ENCODE measurements around the gene PCK2.

The PCK2 gene

DNA sequence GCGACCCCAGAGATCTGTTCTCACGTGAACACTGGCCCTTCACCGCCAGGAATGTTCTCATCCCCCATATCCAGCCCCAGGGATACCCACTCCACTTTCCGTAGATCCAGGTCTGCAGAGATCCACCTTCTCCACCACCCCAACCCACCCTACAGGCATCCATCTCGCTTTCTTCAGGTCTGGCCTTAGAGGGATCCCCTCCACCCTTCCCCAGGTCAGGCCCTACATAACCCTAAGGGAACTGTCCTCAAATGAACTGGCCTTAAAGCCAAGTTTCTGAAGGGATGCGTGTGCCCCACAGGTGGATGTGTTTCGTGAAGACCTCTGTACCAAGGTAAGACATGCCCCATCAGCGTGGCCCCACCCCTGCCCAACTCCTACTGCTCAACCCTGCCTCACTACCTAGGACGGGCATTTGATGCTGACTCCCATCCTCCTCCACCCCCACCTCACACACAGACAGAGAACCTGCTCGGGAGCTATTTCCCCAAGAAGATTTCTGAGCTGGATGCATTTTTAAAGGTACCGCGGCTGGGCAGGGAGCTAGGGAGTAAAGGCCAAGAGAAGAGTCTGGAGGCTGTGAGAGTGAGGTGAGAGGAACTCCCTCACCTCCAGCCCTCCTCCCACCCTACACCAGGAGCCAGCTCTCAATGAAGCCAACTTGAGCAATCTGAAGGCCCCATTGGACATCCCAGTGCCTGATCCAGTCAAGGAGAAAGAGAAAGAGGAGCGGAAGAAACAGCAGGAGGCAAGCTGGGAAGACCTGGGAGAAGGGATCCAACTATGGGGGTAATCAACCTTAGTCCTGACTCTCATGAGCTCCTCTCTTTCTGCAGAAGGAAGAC lies 42.8 kb downstream of the PCK2 start:
- no peak for DNase-seq (ENCODE audit: low spot score)

DNA sequence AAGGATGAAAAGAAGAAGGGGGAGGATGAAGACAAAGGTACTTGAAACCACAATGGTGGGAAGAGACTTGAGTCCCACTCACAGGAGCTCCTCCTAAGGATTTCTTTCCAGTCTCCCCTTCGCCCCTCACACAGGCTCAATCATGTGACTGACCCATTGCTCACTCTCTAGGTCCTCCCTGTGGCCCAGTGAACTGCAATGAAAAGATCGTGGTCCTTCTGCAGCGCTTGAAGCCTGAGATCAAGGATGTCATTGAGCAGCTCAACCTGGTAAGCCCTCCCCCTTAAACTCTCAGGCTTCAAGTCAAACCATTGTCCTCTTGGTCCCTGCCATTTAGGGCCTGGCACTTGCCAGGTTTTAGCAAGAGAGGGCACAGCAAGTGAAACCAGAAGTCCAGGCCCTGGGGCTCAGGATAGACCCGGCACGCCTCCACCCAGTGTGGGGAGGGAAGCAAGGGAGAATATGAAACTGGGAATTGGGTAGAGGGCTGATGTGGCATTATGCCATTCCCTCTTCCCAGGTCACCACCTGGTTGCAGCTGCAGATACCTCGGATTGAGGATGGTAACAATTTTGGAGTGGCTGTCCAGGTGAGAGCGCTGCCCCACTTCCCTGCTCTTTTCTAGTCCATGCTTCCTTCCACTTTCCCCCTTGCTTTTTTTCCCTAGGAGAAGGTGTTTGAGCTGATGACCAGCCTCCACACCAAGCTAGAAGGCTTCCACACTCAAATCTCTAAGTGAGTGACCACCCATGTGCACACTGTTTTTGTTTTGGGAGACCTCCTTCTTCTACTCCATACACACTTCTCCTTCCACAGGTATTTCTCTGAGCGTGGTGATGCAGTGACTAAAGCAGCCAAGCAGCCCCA lies 43.7 kb downstream of the PCK2 start:
- no peak for DNase-seq (ENCODE audit: low spot score)

DNA sequence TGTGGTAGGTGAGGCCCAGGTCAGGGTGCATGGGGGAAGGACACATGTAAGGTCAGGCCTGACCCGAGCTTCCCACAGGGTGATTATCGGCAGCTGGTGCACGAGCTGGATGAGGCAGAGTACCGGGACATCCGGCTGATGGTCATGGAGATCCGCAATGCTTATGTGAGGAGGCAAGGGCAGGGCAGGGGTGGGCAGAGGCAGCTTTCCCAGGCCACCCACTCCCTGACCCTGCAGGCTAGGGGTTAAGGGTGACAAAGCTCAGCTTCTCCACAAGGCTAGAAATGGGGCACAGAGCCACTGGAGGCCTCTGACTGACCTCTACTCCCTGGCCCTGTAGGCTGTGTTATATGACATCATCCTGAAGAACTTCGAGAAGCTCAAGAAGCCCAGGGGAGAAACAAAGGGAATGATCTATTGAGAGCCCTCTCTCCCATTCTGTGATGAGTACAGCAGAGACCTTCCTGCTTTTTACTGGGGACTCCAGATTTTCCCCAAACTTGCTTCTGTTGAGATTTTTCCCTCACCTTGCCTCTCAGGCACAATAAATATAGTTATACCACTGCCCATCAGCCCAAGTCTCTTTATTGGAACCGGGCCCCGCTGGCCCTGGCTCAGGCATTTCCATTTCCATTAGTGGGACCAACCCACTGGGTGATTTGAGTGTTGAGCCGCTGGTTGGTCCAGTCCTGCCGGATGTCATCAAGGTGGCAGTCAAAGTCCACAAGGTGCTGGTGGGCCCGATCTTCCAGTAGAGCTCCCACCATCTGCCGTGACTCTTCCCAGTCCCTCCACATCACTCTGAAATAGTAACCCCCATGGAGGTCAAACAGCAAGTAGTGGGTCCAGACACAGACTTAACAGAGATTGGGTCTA lies 44.5 kb downstream of the PCK2 start:
- DNase-seq (ENCODE audit: low spot score), result no peak

DNA sequence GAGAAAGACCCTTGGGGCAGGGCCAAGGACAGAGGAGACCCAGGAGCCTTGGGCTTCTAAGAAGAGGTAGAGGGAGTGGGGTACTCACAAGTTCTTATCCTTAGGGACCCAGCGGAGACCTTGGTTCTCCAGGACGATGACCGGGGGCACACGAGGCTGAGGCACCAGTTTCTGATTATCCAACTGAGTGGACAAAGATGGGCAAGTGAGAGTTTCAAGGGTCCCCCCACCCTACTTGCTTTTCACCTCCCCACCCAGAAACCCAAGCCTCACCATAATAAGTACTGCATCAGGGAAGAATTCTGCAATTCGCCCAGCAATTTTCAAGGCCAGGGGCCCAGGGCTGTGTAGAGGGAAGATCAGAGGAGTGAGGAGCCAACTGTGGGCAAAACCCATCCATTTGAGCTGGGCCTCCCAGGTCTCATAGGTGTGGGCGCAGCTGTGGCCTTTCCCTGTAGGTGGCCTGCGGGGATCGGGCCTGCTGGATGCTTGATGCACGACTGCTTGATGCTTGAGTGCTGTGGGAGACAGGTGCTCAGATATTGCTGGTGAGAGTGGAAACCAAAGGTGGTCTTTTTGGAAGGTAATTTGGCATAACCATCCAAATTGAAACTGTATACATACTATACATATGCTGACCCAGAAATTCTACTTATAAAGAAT lies 45.3 kb downstream of the PCK2 start:
- peak; percentile 21 for DNase-seq (ENCODE audit: low spot score)

DNA sequence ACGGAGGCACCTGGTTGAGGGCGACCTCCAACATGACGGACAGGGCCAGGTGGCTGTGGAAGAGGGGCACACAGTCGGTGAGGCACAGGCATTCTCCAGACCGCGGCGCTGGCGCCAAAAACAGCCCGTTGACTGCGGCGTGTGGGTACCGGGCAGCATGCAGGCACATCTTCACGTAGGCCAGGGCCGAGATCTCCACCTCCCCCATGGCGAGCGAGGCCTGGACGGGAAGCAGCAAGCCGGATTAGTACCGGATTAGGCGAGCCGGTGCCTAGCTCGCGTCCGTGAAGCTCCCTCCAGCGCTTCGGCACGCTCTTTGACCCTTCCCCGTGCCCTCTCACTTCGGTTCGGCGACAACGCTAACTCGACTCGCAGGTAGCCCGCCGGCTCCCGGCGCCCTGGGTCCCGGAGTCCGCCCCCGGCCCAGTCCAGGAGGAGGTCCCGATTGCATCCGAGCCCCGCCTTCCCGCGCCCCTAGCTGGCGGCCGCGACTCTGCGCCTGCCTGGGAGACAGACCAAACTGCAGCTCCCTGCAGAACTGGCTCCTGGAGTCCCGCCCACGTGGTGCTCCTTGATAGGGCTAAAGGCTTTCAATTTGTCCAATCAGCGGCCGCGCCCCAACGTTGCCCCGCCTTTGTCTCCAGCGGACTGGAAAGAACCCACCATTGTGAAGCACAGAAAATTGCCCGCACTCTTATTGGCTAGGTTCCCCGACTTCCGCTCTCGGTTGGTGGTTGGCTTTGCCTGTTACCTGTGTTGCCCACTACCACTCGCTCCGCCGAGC lies 47.2 kb downstream of the PCK2 start, which contains the start of gene EMC9:
TSS of gene EMC9 (minus strand) at position 495 of the 784 bp plus-strand sequence. CDS start at position 208, 287 bp downstream.
- peak; percentile 99 for DNase-seq (ENCODE audit: low spot score)

DNA sequence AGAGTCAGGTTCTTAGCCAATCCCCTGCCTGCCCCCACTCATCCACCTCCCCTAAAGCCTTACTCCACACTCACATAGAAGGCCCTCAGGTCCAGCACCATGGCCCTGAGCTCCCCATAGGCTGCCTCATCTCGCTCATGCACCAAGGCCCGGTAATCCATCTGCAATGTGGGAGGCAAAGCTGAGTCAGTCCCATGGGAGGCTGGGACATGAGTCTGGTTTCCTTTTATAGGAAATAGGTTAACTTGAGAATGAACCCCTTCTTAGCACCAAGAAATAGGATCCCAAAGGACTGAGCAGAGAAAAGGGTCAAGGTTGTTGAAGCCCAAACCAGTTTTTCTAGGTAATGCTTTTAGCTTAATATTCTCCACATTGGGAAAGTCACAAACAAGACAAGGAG lies 49.4 kb downstream of the PCK2 start:
- DNase-seq (ENCODE audit: low spot score), result no peak

DNA sequence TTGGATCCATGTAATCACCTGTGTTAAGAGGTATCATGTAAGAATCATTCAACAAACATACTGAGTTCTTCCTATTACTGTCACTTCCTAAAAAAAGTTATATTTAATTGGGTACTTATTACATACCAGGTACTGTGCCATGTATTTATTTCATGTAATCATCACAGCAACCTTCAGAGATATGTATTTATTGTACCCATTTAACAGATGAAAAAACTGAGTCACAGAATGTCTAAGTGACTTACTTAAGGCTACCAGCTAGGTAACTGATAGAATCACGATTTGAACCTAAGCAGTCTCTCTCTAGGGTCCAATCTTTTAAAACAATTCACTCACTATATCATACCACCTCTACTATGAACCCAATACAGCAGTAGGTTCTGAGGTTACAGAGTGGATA lies 50.3 kb downstream of the PCK2 start:
- DNase-seq (ENCODE audit: low spot score), result no peak

DNA sequence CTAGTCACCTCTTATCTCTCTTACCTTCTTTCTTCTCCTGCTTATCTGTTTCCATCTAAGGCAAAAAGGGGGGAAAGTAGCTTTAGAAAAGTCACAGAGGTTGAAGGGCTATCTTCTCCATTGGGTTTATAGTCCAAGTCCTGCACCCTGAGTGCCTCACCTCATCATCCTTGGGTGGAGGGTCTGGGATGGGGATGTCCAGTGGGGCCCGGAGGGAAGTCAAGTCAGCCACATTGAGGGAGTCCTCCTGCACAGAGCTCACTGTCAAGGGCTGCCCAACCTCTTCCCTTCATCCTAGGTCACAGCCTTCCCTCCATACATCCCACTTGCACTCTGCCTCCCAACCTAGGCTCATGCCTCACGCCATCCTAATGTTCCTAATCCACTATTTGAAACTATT lies 51.1 kb downstream of the PCK2 start:
- DNase-seq (ENCODE audit: low spot score), result no peak

DNA sequence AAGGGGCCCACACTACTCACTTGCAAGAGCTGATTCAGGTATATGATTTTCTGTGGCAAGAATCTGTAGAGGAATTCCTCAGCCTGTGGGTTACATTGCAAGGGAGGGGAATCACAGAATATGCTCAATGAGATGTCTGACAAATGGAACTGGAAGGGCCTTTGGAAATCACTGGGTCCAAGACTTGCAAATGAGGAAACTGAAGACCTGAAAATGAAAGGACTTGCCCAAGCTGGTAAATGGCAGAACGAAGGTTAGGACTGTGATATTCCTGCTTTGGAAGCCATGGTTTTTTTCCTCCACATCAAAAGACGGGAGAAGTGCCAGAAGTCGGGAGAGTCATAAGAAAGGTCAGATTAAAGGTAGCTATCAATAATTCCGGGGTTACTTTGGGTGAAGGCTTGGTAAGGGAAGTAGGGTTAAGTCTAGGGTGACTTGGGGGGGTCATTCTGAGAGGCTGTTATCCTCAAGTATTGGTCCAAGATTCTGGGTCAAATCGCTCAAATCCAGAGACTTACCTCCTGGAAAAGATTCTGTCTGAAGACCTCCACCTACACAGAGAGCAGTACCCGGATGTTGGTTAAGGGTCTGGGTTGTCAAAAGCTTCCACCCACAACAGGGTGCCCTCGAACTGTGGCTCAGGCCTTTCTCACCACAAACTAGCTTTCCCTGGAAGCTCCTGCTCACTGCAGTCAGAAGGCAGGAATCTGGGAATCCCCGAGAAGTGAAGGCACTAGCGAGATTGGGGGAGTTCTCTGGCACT lies 51.8 kb downstream of the PCK2 start:
- DNase-seq (ENCODE audit: low spot score), result no peak

DNA sequence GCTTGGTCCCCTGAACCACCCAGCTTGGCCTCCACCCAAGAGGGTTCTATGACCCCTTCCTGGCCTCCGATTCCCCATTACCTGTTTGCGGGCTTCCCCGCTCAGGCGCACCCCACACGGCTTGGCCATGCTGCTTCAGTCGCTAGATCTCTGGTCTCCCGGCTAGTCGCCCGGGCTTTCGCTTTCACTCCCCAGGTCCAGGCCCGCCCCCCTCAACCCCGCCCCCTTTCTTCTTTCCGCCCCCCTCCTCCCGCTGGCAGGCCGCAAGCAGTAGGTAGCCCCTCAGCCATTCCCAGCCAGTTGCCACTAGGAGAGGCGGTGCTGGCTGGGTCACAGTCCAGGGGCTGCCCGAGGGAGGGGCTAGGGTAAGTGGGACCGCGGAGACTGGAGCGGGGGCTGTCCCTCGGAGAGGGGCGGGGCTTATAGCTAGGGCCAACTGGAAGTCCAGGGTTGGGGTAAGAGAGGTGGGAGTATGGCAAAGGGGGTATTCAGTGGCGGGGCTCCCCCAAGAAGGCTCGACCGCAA lies 52.4 kb downstream of the PCK2 start, which contains the start of gene PSME2:
TSS of gene PSME2 (minus strand) at position 158 of the 525 bp plus-strand sequence. CDS start at position 129, 29 bp downstream.
- peak; percentile 88 for DNase-seq (ENCODE audit: low spot score)

DNA sequence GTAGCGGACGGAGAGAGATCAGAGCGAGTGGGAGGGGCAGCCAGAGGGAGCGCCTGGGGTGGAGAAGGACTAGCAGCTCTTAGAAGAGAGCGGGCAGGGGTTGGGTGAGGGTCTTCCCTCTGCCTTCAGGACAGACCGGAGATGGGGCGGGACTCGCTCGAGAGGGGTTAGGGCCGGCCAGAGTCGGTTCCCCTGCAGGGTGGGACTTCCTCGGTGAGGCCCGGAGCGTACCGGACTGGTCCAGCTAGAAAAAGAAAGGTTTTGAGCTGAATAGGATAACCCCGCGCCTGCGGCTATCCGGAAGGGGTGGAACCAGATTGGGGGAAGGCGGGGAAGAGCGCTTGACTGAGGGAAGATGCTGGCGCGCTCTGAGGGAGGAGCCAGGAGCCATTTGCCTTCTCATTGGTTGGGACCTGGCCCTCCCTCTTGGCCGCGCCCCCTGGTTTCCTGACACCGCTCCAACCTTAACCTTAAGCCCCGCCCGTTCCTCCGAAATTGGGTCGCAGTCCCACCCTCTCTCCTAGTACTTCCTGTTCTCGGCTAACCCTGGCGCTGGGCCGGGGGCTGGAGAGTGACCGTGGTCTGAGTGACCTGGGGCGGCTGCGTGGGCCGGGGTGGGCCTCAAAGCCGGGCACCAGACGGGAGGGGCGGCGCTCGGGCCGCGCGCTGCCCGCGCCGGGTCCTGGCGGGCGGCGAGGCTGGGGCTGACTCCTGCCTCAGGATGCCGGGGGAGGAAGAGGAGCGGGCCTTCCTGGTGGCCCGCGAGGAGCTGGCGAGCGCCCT lies 53.1 kb downstream of the PCK2 start, which contains the start of gene RNF31:
TSS of gene RNF31 (plus strand) at position 521 of the 783 bp plus-strand sequence. CDS start at position 722, 201 bp downstream.
- DNase-seq (ENCODE audit: low spot score), result peak; percentile 96

DNA sequence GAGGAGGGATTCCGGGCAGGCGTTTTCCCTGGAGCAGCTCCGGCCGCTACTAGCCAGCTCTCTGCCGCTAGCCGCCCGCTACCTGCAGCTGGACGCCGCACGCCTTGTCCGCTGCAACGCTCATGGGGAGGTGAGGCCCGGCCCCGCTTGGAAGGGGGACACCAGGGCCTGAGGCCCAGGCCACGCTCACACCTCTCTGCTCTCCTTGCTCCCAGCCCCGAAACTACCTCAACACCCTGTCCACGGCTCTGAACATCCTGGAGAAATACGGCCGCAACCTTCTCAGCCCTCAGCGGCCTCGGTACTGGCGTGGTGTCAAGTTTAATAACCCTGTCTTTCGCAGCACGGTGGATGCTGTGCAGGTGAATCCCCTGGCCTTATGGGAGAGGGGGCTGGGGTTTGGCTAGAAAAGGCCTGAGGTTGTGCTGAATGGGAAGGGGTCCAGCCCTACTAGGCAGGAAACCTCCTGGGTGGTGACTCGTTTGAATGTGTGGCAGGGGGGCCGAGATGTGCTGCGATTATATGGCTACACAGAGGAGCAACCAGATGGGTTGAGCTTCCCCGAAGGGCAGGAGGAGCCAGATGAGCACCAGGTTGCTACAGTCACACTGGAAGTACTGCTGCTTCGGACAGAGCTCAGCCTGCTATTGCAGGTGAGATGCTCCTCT lies 53.8 kb downstream of the PCK2 start:
- DNase-seq (ENCODE audit: low spot score), result no peak

DNA sequence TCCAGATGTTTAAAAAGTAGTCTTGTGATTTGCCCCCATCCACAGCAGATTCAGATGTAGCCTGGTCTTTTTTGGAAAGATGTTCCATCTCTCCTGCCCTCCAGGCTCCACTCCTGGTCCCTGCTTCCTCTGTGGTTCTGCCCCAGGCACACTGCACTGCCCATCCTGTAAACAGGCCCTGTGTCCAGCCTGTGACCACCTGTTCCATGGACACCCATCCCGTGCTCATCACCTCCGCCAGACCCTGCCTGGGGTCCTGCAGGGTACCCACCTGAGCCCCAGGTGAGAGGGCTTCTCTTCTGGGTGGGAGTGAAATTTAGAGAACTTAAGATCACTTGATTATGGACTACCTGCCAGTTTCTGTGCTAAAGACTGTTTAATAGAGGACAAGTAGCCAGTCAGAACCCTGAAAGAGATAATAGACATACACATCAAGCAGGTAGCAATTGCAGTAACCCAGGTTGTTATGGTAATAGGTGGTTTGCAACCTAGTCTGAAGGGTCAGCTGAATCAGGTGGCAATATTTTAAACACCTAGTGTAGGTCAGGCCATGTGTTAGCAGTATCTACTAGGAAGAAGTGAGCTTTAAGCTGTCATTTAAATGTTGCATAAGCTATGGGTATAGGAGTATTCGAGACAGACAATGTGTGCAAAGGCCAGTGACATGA lies 55.3 kb downstream of the PCK2 start:
- no peak for DNase-seq (ENCODE audit: low spot score)

DNA sequence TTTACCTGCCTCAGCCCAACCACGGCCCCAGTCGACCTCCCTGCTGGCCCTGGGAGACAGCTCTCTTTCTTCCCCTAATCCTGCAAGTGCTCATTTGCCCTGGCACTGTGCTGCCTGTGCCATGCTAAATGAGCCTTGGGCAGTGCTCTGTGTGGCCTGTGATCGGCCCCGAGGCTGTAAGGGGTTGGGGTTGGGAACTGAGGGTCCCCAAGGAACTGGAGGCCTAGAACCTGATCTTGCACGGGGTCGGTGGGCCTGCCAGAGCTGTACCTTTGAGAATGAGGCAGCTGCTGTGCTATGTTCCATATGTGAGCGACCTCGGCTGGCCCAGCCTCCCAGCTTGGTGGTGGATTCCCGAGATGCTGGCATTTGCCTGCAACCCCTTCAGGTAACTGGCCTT lies 56.0 kb downstream of the PCK2 start:
- DNase-seq (ENCODE audit: low spot score), result no peak

DNA sequence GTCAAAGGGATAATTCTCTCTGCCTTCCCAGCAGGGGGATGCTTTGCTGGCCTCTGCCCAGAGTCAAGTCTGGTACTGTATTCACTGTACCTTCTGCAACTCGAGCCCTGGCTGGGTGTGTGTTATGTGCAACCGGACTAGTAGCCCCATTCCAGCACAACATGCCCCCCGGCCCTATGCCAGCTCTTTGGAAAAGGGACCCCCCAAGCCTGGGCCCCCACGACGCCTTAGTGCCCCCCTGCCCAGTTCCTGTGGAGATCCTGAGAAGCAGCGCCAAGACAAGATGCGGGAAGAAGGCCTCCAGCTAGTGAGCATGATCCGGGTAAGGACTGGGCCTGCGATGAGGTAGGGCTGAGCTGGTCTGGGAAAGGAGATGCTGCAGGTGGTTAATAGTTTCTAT lies 56.5 kb downstream of the PCK2 start:
- no peak for DNase-seq (ENCODE audit: low spot score)

DNA sequence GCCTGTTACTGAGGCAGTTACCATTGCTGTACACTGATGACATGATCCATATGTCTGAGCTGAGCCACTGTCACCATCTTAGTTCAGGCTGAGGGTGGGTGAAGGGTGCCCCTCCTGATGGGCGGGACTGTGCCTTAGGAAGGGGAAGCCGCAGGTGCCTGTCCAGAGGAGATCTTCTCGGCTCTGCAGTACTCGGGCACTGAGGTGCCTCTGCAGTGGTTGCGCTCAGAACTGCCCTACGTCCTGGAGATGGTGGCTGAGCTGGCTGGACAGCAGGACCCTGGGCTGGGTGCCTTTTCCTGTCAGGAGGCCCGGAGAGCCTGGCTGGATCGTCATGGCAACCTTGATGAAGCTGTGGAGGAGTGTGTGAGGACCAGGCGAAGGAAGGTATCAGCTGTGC lies 56.9 kb downstream of the PCK2 start:
- no peak for DNase-seq (ENCODE audit: low spot score)

DNA sequence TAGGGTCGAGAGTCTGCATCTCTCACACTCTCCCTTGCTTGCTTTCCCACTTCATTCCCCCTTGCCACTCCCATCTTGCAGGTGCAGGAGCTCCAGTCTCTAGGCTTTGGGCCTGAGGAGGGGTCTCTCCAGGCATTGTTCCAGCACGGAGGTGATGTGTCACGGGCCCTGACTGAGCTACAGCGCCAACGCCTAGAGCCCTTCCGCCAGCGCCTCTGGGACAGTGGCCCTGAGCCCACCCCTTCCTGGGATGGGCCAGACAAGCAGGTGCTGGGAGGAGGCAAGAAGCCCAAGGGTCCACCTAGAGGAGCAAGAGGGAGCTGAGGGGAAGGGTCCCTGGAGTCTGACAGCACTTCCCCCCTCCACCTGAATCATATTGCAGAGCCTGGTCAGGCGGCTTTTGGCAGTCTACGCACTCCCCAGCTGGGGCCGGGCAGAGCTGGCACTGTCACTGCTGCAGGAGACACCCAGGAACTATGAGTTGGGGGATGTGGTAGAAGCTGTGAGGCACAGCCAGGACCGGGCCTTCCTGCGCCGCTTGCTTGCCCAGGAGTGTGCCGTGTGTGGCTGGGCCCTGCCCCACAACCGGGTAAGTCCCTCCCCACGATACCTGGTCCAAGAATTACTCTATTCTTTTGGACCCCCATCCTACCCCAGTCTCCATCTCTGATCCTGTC lies 57.4 kb downstream of the PCK2 start:
- DNase-seq (ENCODE audit: low spot score), result no peak

Measured in CD4-positive, alpha-beta T cell treated with Interleukin-15 for 4 hours (primary cell).